A549 treated with CpdA at 1 μM for 4 hours (cell line): ENCODE results near the gene ADIRF. TPM values are rescaled to one million over a fixed set of nuclear protein-coding genes. Genes with fewer than 3 reads are reported as not detected.

ENCODE experiments used
- total RNA-seq: library from RNA; stranded (reverse); fragments of 200-300 nt; extraction: Qiagen RNA extraction; gene quantifications from 5 replicates; pipeline ENCODE4 v1.2.3, GENCODE V29; 2022; ENCODE audit warnings: low read depth

ADIRF gene
- total RNA-seq: 0.16 to 0.49 TPM in 2 of 5 replicates, not detected in the others

GRCh38 chr10:86968271-86968993, at the start of gene ADIRF:
TSS of gene ADIRF (plus strand) at chr10:86968482. CDS start at chr10:86968545, 63 bp downstream.

GRCh38 chr10:86957471-86958115, 10.7 kb upstream of the ADIRF start, which contains the start of gene MMRN2:
TSS of gene MMRN2 (minus strand) at chr10:86957615. CDS start at chr10:86957541, 74 bp downstream.

GRCh38 chr10:86958116-86958900, 10.0 kb upstream of the ADIRF start, which contains the start of gene SNCG:
TSS of gene SNCG (plus strand) at chr10:86958599. CDS start at chr10:86958698, 99 bp downstream.

GRCh38 chr10:87020056-87020455, 51.8 kb downstream of the ADIRF start, which contains the start of gene FAM25A:
TSS of gene FAM25A (plus strand) at chr10:87020294. CDS start at chr10:87020325, 31 bp downstream.

Other genes starting within 250 kb of the ADIRF start
- gene BMPR1A, start 211.9 kb upstream of the ADIRF start, total RNA-seq: 19.1 to 27.1 TPM (median 24.6 TPM) in 5 replicates
- gene MMRN2, start 10.9 kb upstream of the ADIRF start, total RNA-seq: 0.51 to 1.1 TPM (median 0.94 TPM) in 5 replicates
- gene SNCG, start 9.9 kb upstream of the ADIRF start, total RNA-seq: 8.7 to 13.7 TPM (median 12.7 TPM) in 5 replicates
- 1.1 TPM in 1 of 5 replicates, not detected in the others for gene FAM25A, start 51.8 kb downstream of the ADIRF start, total RNA-seq
- 90.0 to 104 TPM (median 97.6 TPM) in 5 replicates for gene GLUD1, start 126.4 kb downstream of the ADIRF start, total RNA-seq
- 23.5 to 27.3 TPM (median 24.9 TPM) in 5 replicates for gene SHLD2, start 126.7 kb downstream of the ADIRF start, total RNA-seq